DMS79 (cell line): ENCODE results near the gene MLLT11.
"Not testable (repeated sequence)": the region's sequence is repeated elsewhere in the genome, so short reads cannot be mapped to it uniquely, and the experiment has no call there.

Source experiments
- DNase-seq: peaks from one replicate; lab custom pipeline; 2025; lab: John Stamatoyannopoulos, UW

The MLLT11 gene

DNA sequence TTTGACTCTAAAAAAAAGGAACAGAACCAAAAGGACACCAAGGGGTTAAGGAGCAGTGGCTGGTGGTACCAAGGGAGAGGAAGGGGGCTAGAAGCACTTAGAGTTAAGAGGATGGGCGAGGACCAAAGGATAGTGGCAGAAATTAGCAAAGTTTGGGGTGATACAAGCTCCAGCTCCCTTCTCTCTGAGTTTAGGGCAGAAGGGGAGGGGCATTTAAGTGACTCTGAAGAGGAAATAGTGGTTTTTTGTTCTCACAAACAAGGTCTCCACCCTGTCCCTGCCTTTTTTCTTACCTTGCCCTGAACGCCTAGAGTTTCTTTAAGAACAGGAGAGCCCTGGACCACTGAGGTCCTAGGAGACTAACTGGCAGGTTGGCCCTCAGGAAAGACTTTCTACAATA, 4.0 kb upstream of the MLLT11 start:
- DNase-seq: no peak

- peak; percentile 85 for DNase-seq
These were observed 1.5 kb upstream of the MLLT11 start for GRCh38 chr1:151058692-151059091.

DNA sequence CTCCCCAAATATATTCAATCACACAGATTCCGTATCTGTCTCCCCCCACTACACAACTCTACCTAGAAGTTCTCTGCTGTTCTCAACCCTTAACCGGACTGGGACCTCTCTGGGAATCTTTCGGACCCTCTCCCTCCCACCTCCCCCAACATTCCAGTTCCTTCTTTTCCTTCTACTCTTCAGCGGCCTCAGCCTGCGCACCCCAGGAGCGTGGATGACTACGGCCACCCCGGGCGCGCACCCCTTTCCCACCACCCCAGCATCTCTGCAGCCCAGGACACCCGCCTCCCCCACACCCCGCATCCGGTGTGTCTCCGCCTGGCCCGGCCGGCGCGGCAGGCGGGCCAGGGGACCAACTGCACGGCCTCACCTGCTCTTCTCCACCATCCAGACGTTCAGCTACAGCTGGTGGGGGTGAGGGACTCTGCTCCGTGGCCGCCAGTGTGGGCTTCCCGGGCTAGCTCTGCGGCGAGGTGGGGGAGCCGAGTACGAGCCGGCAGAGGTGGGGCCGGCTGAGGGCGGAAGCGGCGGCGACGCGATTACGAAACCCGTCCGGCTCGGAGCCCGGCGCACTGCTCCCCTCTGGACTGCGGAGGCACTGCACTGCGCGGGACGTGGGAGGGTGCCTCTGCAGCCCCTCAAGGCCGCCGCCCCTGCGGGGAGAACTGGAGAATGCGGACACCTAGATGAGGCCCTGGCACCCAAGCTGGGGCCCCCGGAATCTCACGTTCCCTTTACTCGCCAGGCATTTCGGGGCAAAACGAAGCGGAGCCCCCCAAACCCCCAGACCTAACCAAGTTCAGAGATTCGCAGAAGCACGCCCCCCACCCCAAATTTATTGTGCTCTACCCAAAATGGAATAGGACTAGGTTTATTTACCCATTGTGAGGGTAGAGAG, 839 bp upstream of the MLLT11 start, which contains the start of gene CDC42SE1:
Gene CDC42SE1, minus strand, starts transcription at position 514 of the 898 bp plus-strand sequence. CDS start 3,892 bp downstream, outside the sequence.
- peak; percentile 55 for DNase-seq

DNA sequence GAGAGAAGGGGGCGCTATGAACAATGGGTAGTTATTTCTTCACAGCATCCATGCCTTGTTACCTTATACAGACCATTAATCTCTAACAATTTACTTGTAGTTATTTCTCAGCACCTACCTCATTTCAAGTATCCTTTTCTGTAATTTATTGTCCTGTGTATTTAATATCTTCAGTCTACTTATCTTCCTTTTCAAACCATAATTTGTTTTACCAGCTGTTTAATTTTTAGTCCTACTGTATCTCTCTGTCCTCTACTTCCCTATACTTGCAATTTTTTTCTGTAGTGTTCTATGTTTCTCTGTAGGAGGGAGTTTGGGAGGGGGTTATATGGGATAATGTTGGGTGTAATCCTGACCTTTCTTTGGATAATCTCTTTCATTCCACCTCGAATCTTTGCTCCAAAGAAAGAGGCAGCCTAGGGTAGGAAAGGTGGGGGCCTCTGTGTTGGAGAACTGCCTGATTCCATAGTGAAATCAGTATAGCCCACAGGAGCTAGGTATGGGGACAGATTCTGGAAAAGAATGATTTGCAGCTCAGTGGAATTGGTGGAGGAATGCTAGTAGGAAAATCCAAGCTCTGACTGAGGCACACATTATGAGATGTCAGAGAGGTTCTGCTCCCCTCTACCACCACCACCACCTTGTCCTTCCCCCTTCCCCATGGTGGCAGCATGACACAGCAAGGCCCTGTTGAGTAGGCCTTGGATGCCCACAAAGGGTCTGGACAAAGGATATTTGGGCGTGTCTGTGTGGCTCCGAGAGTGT, 642 bp downstream of the MLLT11 start:
- DNase-seq: peak; percentile 45

GRCh38 chr1:151061704-151062103, 1.5 kb downstream of the MLLT11 start:
- no peak for DNase-seq

DNA sequence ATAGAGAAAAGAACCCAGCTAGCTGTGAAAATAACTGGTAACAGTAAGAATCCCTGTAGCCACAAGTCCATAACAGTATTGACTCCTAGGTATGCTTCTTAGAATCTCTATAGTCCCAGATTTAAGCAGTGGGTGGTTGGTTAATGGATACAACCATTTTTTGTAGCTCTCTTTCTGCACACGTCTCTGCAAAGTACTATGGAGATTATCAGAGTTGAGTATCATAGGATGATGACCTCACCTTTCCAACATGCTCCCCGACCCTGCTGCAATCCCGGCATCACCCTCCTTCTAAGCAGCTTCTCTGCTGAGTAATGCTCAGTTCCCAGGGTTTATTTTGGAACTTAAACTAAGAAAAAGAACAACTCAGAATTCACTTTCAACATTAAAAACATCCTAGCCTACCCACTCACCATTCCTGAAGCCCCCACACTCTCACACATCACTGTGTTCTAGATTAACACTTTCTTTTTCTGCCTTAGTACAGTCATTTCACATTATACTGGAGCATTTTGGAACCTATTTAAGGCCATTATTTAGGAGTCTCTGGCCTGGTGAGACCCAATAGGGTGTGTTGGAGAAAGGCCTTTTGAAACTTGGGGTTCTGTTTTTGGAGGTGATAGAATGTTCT, 2.7 kb downstream of the MLLT11 start:
- DNase-seq: no peak

- DNase-seq: no peak
These were observed 5.0 kb downstream of the MLLT11 start for GRCh38 chr1:151065089-151065645.

GRCh38 chr1:151067185-151067584, 7.0 kb downstream of the MLLT11 start:
- no peak for DNase-seq

- peak; percentile 84 for DNase-seq
These were observed 8.9 kb downstream of the MLLT11 start for GRCh38 chr1:151069103-151069486.

GRCh38 chr1:151070474-151071276, 10.5 kb downstream of the MLLT11 start, which contains the start of gene GABPB2:
TSS of gene GABPB2 (plus strand) at chr1:151070761. CDS start at chr1:151088190, 17,429 bp downstream.
- peak; percentile 65 for DNase-seq

GRCh38 chr1:151072224-151072623, 12.0 kb downstream of the MLLT11 start:
- DNase-seq: no peak

GRCh38 chr1:151085953-151086559, 25.9 kb downstream of the MLLT11 start:
- DNase-seq: no peak

GRCh38 chr1:151097426-151097825, 37.2 kb downstream of the MLLT11 start:
- DNase-seq: not testable (repeated sequence)

DNA sequence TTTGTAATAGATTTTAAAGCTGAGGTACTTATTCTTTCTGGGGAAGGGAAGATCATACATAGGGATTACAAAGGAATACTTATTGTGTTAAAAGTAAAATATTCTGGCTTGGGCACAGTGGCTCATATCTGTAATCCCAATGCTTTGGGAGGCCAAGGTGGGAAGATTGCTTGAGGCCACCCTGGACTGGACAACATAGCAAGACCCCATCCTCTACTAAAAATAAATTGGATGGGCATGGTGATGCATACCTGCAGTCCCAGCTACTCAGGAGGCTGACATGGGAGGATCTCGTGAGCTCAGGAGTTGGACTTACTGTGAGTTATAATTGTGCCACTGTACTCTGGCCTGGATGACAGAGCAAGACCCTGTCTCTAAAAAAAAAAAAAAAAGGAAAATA, 37.9 kb downstream of the MLLT11 start:
- DNase-seq: no peak

DNA sequence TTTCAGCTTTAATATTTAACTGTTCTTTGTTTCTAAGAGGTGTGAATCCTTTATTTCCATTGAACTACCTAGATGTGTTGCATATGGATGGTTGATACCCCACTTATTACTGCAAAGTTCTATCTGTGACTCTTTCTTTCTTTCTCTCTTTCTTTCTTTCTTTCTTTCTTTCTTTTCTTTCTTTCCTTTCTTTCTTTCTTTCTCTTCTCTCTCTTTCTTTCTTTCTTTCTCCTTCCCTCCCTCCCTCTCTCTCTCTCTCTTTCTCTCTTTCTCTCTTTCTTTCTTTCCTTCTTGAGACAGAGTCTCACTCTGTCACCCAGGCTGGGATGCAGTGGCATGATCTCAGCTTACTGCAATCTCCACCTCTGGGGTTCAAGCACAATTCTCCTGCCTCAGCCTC, 44.4 kb downstream of the MLLT11 start:
- DNase-seq: no peak

DNA sequence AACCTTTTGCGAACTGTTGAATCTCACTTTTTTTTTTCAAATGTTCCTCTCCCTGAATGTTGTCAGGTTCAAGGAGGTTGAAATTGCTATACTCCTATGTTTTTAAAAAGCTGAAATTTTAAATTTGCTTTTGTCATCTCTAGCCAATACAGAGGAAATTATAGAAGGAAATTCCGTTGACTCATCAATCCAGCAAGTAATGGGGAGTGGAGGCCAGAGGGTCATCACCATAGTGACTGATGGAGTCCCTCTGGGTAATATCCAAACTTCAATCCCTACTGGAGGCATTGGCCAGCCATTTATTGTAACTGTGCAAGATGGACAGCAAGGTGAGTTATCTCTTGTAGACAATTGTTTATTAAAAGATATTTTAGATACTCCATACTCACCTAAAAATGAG, 46.7 kb downstream of the MLLT11 start:
- no peak for DNase-seq

DNA sequence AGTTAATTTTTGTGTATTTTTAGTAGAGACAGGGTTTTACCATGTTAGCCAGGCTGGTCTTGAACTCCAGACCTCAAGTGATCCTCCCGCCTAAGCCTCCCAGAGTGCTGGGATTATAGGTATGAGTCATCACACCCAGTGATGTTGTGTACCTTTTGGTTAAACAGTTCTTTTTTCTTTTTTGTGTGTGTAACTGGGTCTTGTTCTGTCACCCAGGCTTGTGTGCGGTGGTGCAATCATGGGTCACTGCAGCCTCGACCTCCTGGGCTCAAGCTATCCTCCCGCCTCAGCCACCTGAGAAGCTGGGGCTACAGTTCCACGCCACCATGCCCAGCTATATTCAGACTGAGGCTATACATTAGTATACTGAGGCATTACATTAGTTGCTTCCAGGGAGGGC, 48.1 kb downstream of the MLLT11 start:
- no peak for DNase-seq

GRCh38 chr1:151113877-151114276, 53.7 kb downstream of the MLLT11 start:
- no peak for DNase-seq
